Mammary epithelial cell (primary cell): ENCODE data around the gene WNT5B.

Experiments used
- CTCF ChIP-seq, 2 donors: IDR thresholded peaks in 1 of 2; conservative IDR thresholded peaks in 1 of 2; 2 replicates each; pipeline ENCODE4 v1.5.1; 2011 to 2012; ENCODE audit warnings: inconsistent platforms in 2 of 2, low read length in 2 of 2, mild to moderate bottlenecking in 2 of 2, control low read depth in 1 of 2, low read depth in 1 of 2; ENCODE audit not compliant: insufficient read depth in 1 of 2; ENCODE audit errors: extremely low read depth in 1 of 2
- EZH2 ChIP-seq: IDR thresholded peaks from 2 replicates; pipeline ENCODE4 v1.6.1; 2012; ENCODE audit warnings: low read length, inconsistent platforms, borderline replicate concordance

- no peak for TF ChIP-seq CTCF (conservative IDR thresholded peaks at IDR 0.05 in 1 of 2, IDR thresholded peaks at IDR 0.05 in 1 of 2; ENCODE audit: extremely low read depth in 1 of 2, insufficient read depth in 1 of 2, low read depth in 1 of 2, low read length in 2 of 2)
- TF ChIP-seq EZH2, result no peak
These were observed 33.9 kb upstream of the WNT5B start for GRCh38 chr12:1595026-1595561.
